IMR-90 (cell line): ENCODE data around the gene OCSTAMP. TPM values are rescaled to one million over a fixed set of nuclear protein-coding genes. Genes with fewer than 3 reads are reported as not detected.

Source experiments
- ATAC-seq: fragments of 200-7000 bp; cut with Tn5 transposase; 2 replicates; pipeline ENCODE4 v1.9.1; 2020; ENCODE audit warnings: low read depth, mild to moderate bottlenecking, moderate library complexity
- BruUV-seq: library from RNA; stranded (reverse); fragments of 400-500 nt; replicated peaks from 2 replicates; lab custom pipeline; 2021; lab: Mats Ljungman, UMichigan
- CTCF ChIA-PET: fragments of 300-600 bp; formaldehyde crosslinking; extraction: SDS; loops from one replicate; lab custom pipeline; 2021; ENCODE audit warnings: antibody characterized with exemption; lab: Yijun Ruan, JAX
- POLR2A ChIA-PET: fragments of 300-600 bp; sonication (Branson Sonifier 250); formaldehyde crosslinking; loops from one replicate; lab custom pipeline; 2022; ENCODE audit warnings: antibody characterized with exemption; ENCODE audit not compliant: unreplicated experiment; lab: Charles Lee
- DNase-seq: peaks from one replicate; pipeline ENCODE4 v3.0.0; 2013
- H2AFZ ChIP-seq: replicated peaks from 2 replicates; pipeline ENCODE3; 2013; ENCODE audit warnings: low read length, mild to moderate bottlenecking; ENCODE audit not compliant: poor library complexity
- H2AK5ac ChIP-seq: 2 replicates; pipeline ENCODE4 v1.6.1; 2013; ENCODE audit warnings: low read depth, low read length, inconsistent platforms
- H2AK9ac ChIP-seq: replicated peaks from 2 replicates; pipeline ENCODE3; 2013; ENCODE audit warnings: mild to moderate bottlenecking, low read depth, low read length, moderate library complexity; ENCODE audit not compliant: poor library complexity
- H2BK120ac ChIP-seq: 2 replicates; pipeline ENCODE4 v1.6.1; 2013; ENCODE audit warnings: low read depth, low read length, inconsistent platforms
- H2BK15ac ChIP-seq: 3 replicates; pipeline ENCODE4 v1.6.1; 2013; ENCODE audit warnings: low read depth, low read length, inconsistent platforms
- H2BK20ac ChIP-seq: 2 replicates; pipeline ENCODE4 v1.6.1; 2013; ENCODE audit warnings: low read depth, mild to moderate bottlenecking, inconsistent platforms, low read length, moderate library complexity
- H2BK5ac ChIP-seq: 2 replicates; pipeline ENCODE4 v1.6.1; 2013; ENCODE audit warnings: mild to moderate bottlenecking, low read depth, low read length, inconsistent platforms; ENCODE audit not compliant: poor library complexity, severe bottlenecking
- H3K14ac ChIP-seq: replicated peaks from 2 replicates; pipeline ENCODE4 v1.6.1; 2013; ENCODE audit warnings: low read depth, low read length, inconsistent platforms
- H3K18ac ChIP-seq: 2 replicates; pipeline ENCODE4 v1.6.1; 2013; ENCODE audit warnings: low read depth, low read length, control low read depth
- H3K23ac ChIP-seq: 2 replicates; pipeline ENCODE4 v1.6.1; 2013; ENCODE audit warnings: low read depth, low read length, inconsistent platforms
- H3K27ac ChIP-seq: 2 replicates; pipeline ENCODE4 v1.5.1; 2013; ENCODE audit warnings: mild to moderate bottlenecking, control low read depth, low read length; ENCODE audit not compliant: insufficient read depth
- H3K27me3 ChIP-seq: 2 replicates; pipeline ENCODE4 v1.6.1; 2013; ENCODE audit warnings: low read length; ENCODE audit not compliant: control insufficient read depth, insufficient read depth
- H3K36me3 ChIP-seq: 2 replicates; pipeline ENCODE4 v1.6.1; 2013; ENCODE audit warnings: low read length, mixed read lengths; ENCODE audit not compliant: control insufficient read depth, insufficient read depth
- H3K4ac ChIP-seq: 2 replicates; pipeline ENCODE4 v1.6.1; 2013; ENCODE audit warnings: low read depth, low read length, inconsistent platforms
- H3K4me1 ChIP-seq: 2 replicates; pipeline ENCODE4 v1.6.1; 2013; ENCODE audit warnings: low read length, mixed read lengths; ENCODE audit not compliant: control insufficient read depth, insufficient read depth
- H3K4me2 ChIP-seq: 2 replicates; pipeline ENCODE4 v1.6.1; 2013; ENCODE audit warnings: low read depth, mild to moderate bottlenecking, control low read depth, low read length, moderate library complexity
- H3K4me3 ChIP-seq: 2 replicates; pipeline ENCODE4 v1.5.1; 2013; ENCODE audit warnings: low read depth, mild to moderate bottlenecking, control low read depth, low read length, moderate library complexity; ENCODE audit not compliant: insufficient read depth
- H3K56ac ChIP-seq: 2 replicates; pipeline ENCODE4 v1.6.1; 2013; ENCODE audit warnings: low read length, inconsistent platforms; ENCODE audit not compliant: insufficient read depth; ENCODE audit errors: extremely low read depth
- H3K79me1 ChIP-seq, 2 experiments: 2 replicates each; pipeline ENCODE4 v1.6.1; 2013; ENCODE audit warnings: low read length in 2 of 2, inconsistent platforms in 1 of 2, low read depth in 1 of 2
- H3K9ac ChIP-seq: 2 replicates; pipeline ENCODE4 v1.6.1; 2013; ENCODE audit warnings: low read depth, low read length, control low read depth
- H3K9me1 ChIP-seq: 2 replicates; pipeline ENCODE4 v1.6.1; 2013; ENCODE audit warnings: low read length, inconsistent platforms; ENCODE audit not compliant: insufficient read depth
- H3K9me3 ChIP-seq: 2 replicates; pipeline ENCODE4 v1.6.1; 2013; ENCODE audit warnings: low read length; ENCODE audit not compliant: control insufficient read depth, insufficient read depth
- H4K20me1 ChIP-seq: 2 replicates; pipeline ENCODE4 v1.6.1; 2013; ENCODE audit warnings: low read length, inconsistent platforms; ENCODE audit not compliant: insufficient read depth
- H4K5ac ChIP-seq: 2 replicates; pipeline ENCODE4 v1.6.1; 2013; ENCODE audit warnings: mild to moderate bottlenecking, low read depth, low read length, control low read depth
- H4K8ac ChIP-seq, 2 experiments: 2 replicates each; pipeline ENCODE4 v1.6.1; 2013; ENCODE audit warnings: low read depth in 2 of 2, low read length in 2 of 2, control low read depth in 1 of 2, inconsistent platforms in 1 of 2
- H4K91ac ChIP-seq: 2 replicates; pipeline ENCODE4 v1.6.1; 2013; ENCODE audit warnings: low read depth, low read length, inconsistent platforms; ENCODE audit not compliant: insufficient read depth
- MAFK ChIP-seq: IDR thresholded peaks from 2 replicates; pipeline ENCODE4 v1.6.1; 2012; ENCODE audit warnings: low read depth, low read length, improper control_type of control experiment
- MXI1 ChIP-seq: IDR thresholded peaks from 2 replicates; pipeline ENCODE4 v1.6.1; 2012; ENCODE audit warnings: low read depth, mild to moderate bottlenecking, low read length, moderate library complexity, borderline replicate concordance
- NFE2L2 ChIP-seq: fragments of 150-350 bp; IDR thresholded peaks from 2 replicates; pipeline ENCODE4 v1.6.1; 2016; ENCODE audit warnings: low read depth, mild to moderate bottlenecking, low read length
- RFX5 ChIP-seq: IDR thresholded peaks from 2 replicates; pipeline ENCODE4 v1.8.0; 2012; ENCODE audit warnings: low read depth, mild to moderate bottlenecking, low read length, moderate library complexity
- SMC3 ChIP-seq: fragments of 150-350 bp; IDR thresholded peaks from 2 replicates; pipeline ENCODE4 v1.6.1; 2016; ENCODE audit warnings: low read depth, mild to moderate bottlenecking, antibody characterized with exemption, low read length, moderate library complexity
- WGBS, 2 experiments: methylation state at CpG; one replicate each; pipeline versions ENCODE4 v1.1.5 to v1.1.7; 2013; ENCODE audit warnings: missing lambda C conversion rate in 2 of 2; ENCODE audit not compliant: insufficient read length in 1 of 2; ENCODE audit errors: extremely low coverage in 2 of 2; 5-methylcytosine and 5-hydroxymethylcytosine counted together
- dilution Hi-C: fragments of 300-500 bp; cut with HindIII; formaldehyde crosslinking; loops from one replicate; pipeline ENCODE4 v1.14.3; 2018; ENCODE audit warnings: low sequenced_read_pairs; ENCODE audit not compliant: unreplicated experiment
- in situ Hi-C: fragments of 300-500 bp; cut with MboI; formaldehyde crosslinking; loops from 3 replicates; pipeline ENCODE4 v1.14.3; 2019; ENCODE audit warnings: low sequenced_read_pairs, inconsistent platforms, mixed read lengths
- intact Hi-C: fragments of 100-400 bp; cut with micrococcal nuclease; formaldehyde crosslinking; loops from 2 replicates; pipeline ENCODE4 v1.10.0; 2022
- polyA plus RNA-seq, 3 experiments: library from polyadenylated mRNA; depleted of rRNA; stranded (reverse); fragments of >200 nt; gene quantifications; 2 replicates each; pipeline ENCODE4 v1.2.3, GENCODE V29; 2012; ENCODE audit warnings: low replicate concordance in 1 of 3
- total RNA-seq: library from RNA; depleted of rRNA; stranded (reverse); fragments of >200 nt; gene quantifications from 2 replicates; pipeline ENCODE4 v1.2.3, GENCODE V29; 2012
- TF ChIP-seq, protein P1 (sequence below): fragments of 150-350 bp; IDR thresholded peaks from 2 replicates; pipeline ENCODE4 v1.6.1; 2016; ENCODE audit warnings: low read depth, mild to moderate bottlenecking, low read length, moderate library complexity, borderline replicate concordance

Gene OCSTAMP
- total and polyA plus RNA-seq, 2 of the 4 experiments (the other 2 are of a cell fraction): not detected

- intact Hi-C loops (loop anchor here (5.0 kb wide), 1 partner anchor 127 kb away; no protein-coding TSS in a partner anchor), in situ Hi-C loops (no loop called here), dilution Hi-C loops (no loop called here)
- Histone ChIP-seq H3K36me3 (no peaks in the 10 kb centered on the region), H2AK5ac (no peak overlapping the region), H3K9me3 (no peaks in the 10 kb centered on the region), H3K14ac (no peak overlapping the region), H3K79me1 (no peaks in the 10 kb centered on the region), H3K18ac (no peak overlapping the region), H3K4me1 (peaks cover 1% of the 10 kb centered on the region; the same call in 1 of the 2 replicates), H3K9me1 (no peaks in the 10 kb centered on the region), H3K4me3 (no peak overlapping the region), H2BK120ac (no peak overlapping the region), H3K4ac (no peak overlapping the region), H4K5ac (no peak overlapping the region), H3K9ac (no peak overlapping the region), H4K91ac (no peak overlapping the region), H2BK15ac (no peak overlapping the region), H3K56ac (no peak overlapping the region), H2AK9ac (no peak overlapping the region), H3K4me2 (no peak overlapping the region), H2BK20ac (no peak overlapping the region), H4K20me1 (no peaks in the 10 kb centered on the region), H3K23ac (no peak overlapping the region), H3K27ac (no peak overlapping the region), H2AFZ (no peak overlapping the region), H4K8ac (no peak overlapping the region), H3K27me3 (no peaks in the 10 kb centered on the region; the same call in none of the 2 replicates), H2BK5ac (no peak overlapping the region)
- DNase-seq (no peak), ATAC-seq (no peak)
- POLR2A ChIA-PET: no interaction called here
- CTCF ChIA-PET: no interaction called here
- TF ChIP-seq, protein P1, sequence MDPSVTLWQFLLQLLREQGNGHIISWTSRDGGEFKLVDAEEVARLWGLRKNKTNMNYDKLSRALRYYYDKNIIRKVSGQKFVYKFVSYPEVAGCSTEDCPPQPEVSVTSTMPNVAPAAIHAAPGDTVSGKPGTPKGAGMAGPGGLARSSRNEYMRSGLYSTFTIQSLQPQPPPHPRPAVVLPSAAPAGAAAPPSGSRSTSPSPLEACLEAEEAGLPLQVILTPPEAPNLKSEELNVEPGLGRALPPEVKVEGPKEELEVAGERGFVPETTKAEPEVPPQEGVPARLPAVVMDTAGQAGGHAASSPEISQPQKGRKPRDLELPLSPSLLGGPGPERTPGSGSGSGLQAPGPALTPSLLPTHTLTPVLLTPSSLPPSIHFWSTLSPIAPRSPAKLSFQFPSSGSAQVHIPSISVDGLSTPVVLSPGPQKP: no peak
- TF ChIP-seq RFX5 (no peak), MAFK (no peak), SMC3 (no peak), MXI1 (no peak), NFE2L2 (no peak)
- WGBS, 2 experiments: 40% methylated on average over 2 of the region's 3 CpGs; no CpG with 5 or more reads in 1 of the 2 experiments
- no TSS peak for BruUV-seq
Measured at GRCh38 chr20:46554828-46555227, 4.4 kb upstream of the OCSTAMP start.
